T-cell (primary cell): ENCODE measurements around the gene FBXW4. TPM values are rescaled to one million over a fixed set of nuclear protein-coding genes. Genes with fewer than 3 reads are reported as not detected.

ENCODE experiments used
- ATAC-seq, 4 experiments: fragments of 200-7000 bp in 3 of 4; fragments of 150-1000 bp in 1 of 4; cut with Tn5 transposase; replicated peaks in 1 of 4; 1 replicate in 3 of 4; 2 replicates in 1 of 4; pipeline ENCODE4 v1.10.0; 2021; ENCODE audit warnings: moderate library complexity in 3 of 4, mild to moderate bottlenecking in 2 of 4, moderate number of reproducible peaks in 1 of 4
- CTCF ChIA-PET, 2 donors: fragments of 300-600 bp; sonication (Branson Sonifier 250); formaldehyde crosslinking; loops; one replicate each; lab custom pipeline; 2022; ENCODE audit warnings: antibody characterized with exemption in 2 of 2; lab: Charles Lee
- POLR2A ChIA-PET, 2 donors: fragments of 300-600 bp; sonication (Branson Sonifier 250); formaldehyde crosslinking; loops; one replicate each; lab custom pipeline; 2022; ENCODE audit warnings: antibody characterized with exemption in 2 of 2; lab: Charles Lee
- DNase-seq, 35 experiments: peaks; one replicate each; pipeline versions ENCODE4 v3.0.0 to v3.0.0-alpha.2; 2013 to 2023
- H3K27ac ChIP-seq: one replicate; pipeline ENCODE4 v1.5.1; 2013; ENCODE audit warnings: low read length
- H3K27me3 ChIP-seq, 2 experiments: replicated peaks in 1 of 2; 1 replicate in 1 of 2; 2 replicates in 1 of 2; pipeline versions ENCODE4 v1.6.1 to v1.7.0; 2013; ENCODE audit warnings: low read length in 1 of 2, mixed read lengths in 1 of 2; ENCODE audit not compliant: control insufficient read depth in 2 of 2, insufficient read depth in 2 of 2; ENCODE audit errors: extremely low read depth in 1 of 2
- H3K36me3 ChIP-seq, 2 donors: 1 replicate in 1 of 2; 2 replicates in 1 of 2; pipeline versions ENCODE4 v1.6.1 to v1.7.0; 2013; ENCODE audit warnings: low read length in 1 of 2; ENCODE audit not compliant: control insufficient read depth in 2 of 2, insufficient read depth in 1 of 2; ENCODE audit errors: extremely low read depth in 1 of 2
- H3K4me1 ChIP-seq, 2 experiments: 1 replicate in 1 of 2; 2 replicates in 1 of 2; pipeline versions ENCODE4 v1.6.1 to v1.7.0; 2013; ENCODE audit warnings: low read length in 2 of 2, mixed read lengths in 1 of 2; ENCODE audit not compliant: insufficient read depth in 2 of 2, control insufficient read depth in 1 of 2; ENCODE audit errors: extremely low read depth in 1 of 2
- H3K4me3 ChIP-seq, 2 donors: 1 replicate in 1 of 2; 2 replicates in 1 of 2; pipeline versions ENCODE4 v1.5.1 to v1.7.0; 2013; ENCODE audit warnings: mild to moderate bottlenecking in 2 of 2, low read length in 1 of 2, moderate library complexity in 1 of 2; ENCODE audit not compliant: control insufficient read depth in 1 of 2; ENCODE audit errors: extremely low read depth in 1 of 2
- H3K9me3 ChIP-seq: 2 replicates; pipeline ENCODE4 v1.7.0; 2013
- H3K27ac Mint-ChIP-seq, 2 donors: one replicate each; pipeline ENCODE4 v1.8.0; 2020 to 2021; ENCODE audit warnings: mild to moderate bottlenecking in 2 of 2, mixed read lengths in 2 of 2
- H3K27me3 Mint-ChIP-seq, 2 donors: one replicate each; pipeline ENCODE4 v1.8.0; 2021 to 2022; ENCODE audit warnings: mixed read lengths in 2 of 2
- H3K36me3 Mint-ChIP-seq: one replicate; pipeline ENCODE4 v1.8.0; 2021; ENCODE audit warnings: mixed read lengths
- H3K4me1 Mint-ChIP-seq, 3 donors: one replicate each; pipeline ENCODE4 v1.8.0; 2020 to 2022; ENCODE audit warnings: mixed read lengths in 3 of 3, mild to moderate bottlenecking in 1 of 3
- H3K4me3 Mint-ChIP-seq, 3 donors: one replicate each; pipeline ENCODE4 v1.8.0; 2020 to 2022; ENCODE audit warnings: mild to moderate bottlenecking in 3 of 3, mixed read lengths in 3 of 3, moderate library complexity in 3 of 3
- H3K9me3 Mint-ChIP-seq, 3 donors: one replicate each; pipeline ENCODE4 v1.8.0; 2020 to 2022; ENCODE audit warnings: mixed read lengths in 3 of 3
- WGBS: methylation state at CpG from one replicate; pipeline ENCODE4 v1.1.5; 2013; ENCODE audit warnings: missing lambda C conversion rate; ENCODE audit not compliant: insufficient coverage; 5-methylcytosine and 5-hydroxymethylcytosine counted together
- total RNA-seq, 35 experiments: library from RNA in 6 of 35; stranded (reverse) in 6 of 35; fragments of 120-200 nt in 1 of 35; gene quantifications; one replicate each; pipeline versions ENCODE4 v1.2.1 to v1.2.4 and lab custom pipeline; 2013 to 2026

The FBXW4 gene
- 10 to 100 TPM; 83.7 to 90.4 (median 86.9) TPM for total RNA-seq
- total RNA-seq (2013): 65.5 TPM
- total RNA-seq (lab: John Stamatoyannopoulos, UW): 14.7 to 68.9 (median 54.0) reads per million in 29 experiments

- peaks cover 36 to 50% (median 45%) of the 10 kb centered on the region in 3 donors for H3K4me1 Mint-ChIP-seq
- H3K9me3 ChIP-seq: no peaks in the 10 kb centered on the region
- H3K27me3 Mint-ChIP-seq: no peaks in the 10 kb centered on the region
- under 1% methylated on average over 67 of the region's 70 CpGs for WGBS
- peaks cover 0 to 5% of the 10 kb centered on the region in 2 donors for H3K36me3 ChIP-seq
- ATAC-seq: peak; percentile 74 to 79 (median 78)
- no peaks in the 10 kb centered on the region for H3K9me3 Mint-ChIP-seq
- peak within 1 kb of the TSS; percentile 99 for H3K27ac ChIP-seq
- peaks cover 4% of the 10 kb centered on the region for H3K36me3 Mint-ChIP-seq
- peak within 1 kb of the TSS; percentile 97 to 99 for H3K27ac Mint-ChIP-seq
- peak within 1 kb of the TSS; percentile 94 to 95 (median 94) for H3K4me3 Mint-ChIP-seq
- peak within 1 kb of the TSS; percentile 85 to 93 for H3K4me3 ChIP-seq
- CTCF ChIA-PET: interaction anchor here in 1 of 2 donors (1.3 kb wide), 1 partner anchor 86 kb away, joined by 4 read pairs; no protein-coding TSS in a partner anchor
- peak; percentile 42 to 80 (median 61) for DNase-seq
- POLR2A ChIA-PET: interaction anchor here in 1 of 2 donors (0.6 kb wide), 1 partner anchor 709 kb away, joined by 5 read pairs; no protein-coding TSS in a partner anchor
- no peaks in the 10 kb centered on the region for H3K27me3 ChIP-seq
- peaks cover 8 to 24% of the 10 kb centered on the region in 2 experiments for H3K4me1 ChIP-seq
These were observed at the start of gene FBXW4 for GRCh38 chr10:101694674-101695403. Gene FBXW4 (minus strand): TSS chr10:101695170. CDS start chr10:101695105, 65 bp downstream.

- Histone ChIP-seq H3K27ac (no peak overlapping the region), H3K4me1 (no peaks in the 10 kb centered on the region), H3K9me3 (no peaks in the 10 kb centered on the region), H3K4me3 (no peak overlapping the region), H3K27me3 (peaks cover 4 to 14% of the 10 kb centered on the region in 2 experiments), H3K36me3 (no peaks in the 10 kb centered on the region)
- ChIA-PET CTCF (no interaction called here), POLR2A (no interaction called here)
- Mint-ChIP-seq H3K4me3 (no peak overlapping the region), H3K27me3 (peaks cover 17 to 21% of the 10 kb centered on the region in 2 donors), H3K9me3 (no peaks in the 10 kb centered on the region), H3K4me1 (no peaks in the 10 kb centered on the region), H3K27ac (no peak overlapping the region), H3K36me3 (no peaks in the 10 kb centered on the region)
- no CpG with 5 or more reads among the region's 3 CpGs for WGBS
- ATAC-seq: no peak
- no peak for DNase-seq
These were observed 49.3 kb upstream of the FBXW4 start for GRCh38 chr10:101744267-101744666.

- no peaks in the 10 kb centered on the region for H3K4me1 Mint-ChIP-seq
- Histone ChIP-seq H3K27me3 (peaks cover 4 to 22% of the 10 kb centered on the region in 2 experiments), H3K4me3 (no peak overlapping the region), H3K27ac (no peak overlapping the region), H3K9me3 (no peaks in the 10 kb centered on the region), H3K4me1 (no peaks in the 10 kb centered on the region), H3K36me3 (no peaks in the 10 kb centered on the region)
- H3K4me3 Mint-ChIP-seq: no peak overlapping the region
- POLR2A ChIA-PET: interaction anchor here in 1 of 2 donors (0.6 kb wide), 1 partner anchor 360 kb away, joined by 5 read pairs; no protein-coding TSS in a partner anchor
- no peaks in the 10 kb centered on the region for H3K36me3 Mint-ChIP-seq
- H3K9me3 Mint-ChIP-seq: no peaks in the 10 kb centered on the region
- DNase-seq (no peak), ATAC-seq (no peak)
- CTCF ChIA-PET: interaction anchor here in 1 of 2 donors (0.9 kb wide), 1 partner anchor 9 kb away, joined by 3 read pairs; no protein-coding TSS in a partner anchor
- 0% methylated on average over 1 of the region's 2 CpGs for WGBS
- H3K27ac Mint-ChIP-seq: no peak overlapping the region
- peaks cover 17 to 23% of the 10 kb centered on the region in 2 donors for H3K27me3 Mint-ChIP-seq
These were observed 47.0 kb upstream of the FBXW4 start for GRCh38 chr10:101741938-101742337.

GRCh38 chr10:101736666-101737065, 41.7 kb upstream of the FBXW4 start:
- no peaks in the 10 kb centered on the region for H3K36me3 ChIP-seq
- ChIA-PET POLR2A (no interaction called here), CTCF (no interaction called here)
- H3K4me1 ChIP-seq: no peaks in the 10 kb centered on the region
- Mint-ChIP-seq H3K9me3 (no peaks in the 10 kb centered on the region), H3K4me1 (no peaks in the 10 kb centered on the region), H3K36me3 (no peaks in the 10 kb centered on the region), H3K27me3 (peaks cover 27 to 33% of the 10 kb centered on the region in 2 donors), H3K4me3 (no peak overlapping the region), H3K27ac (no peak overlapping the region)
- no peak for ATAC-seq
- H3K4me3 ChIP-seq: no peak overlapping the region
- H3K27me3 ChIP-seq: peaks cover 2 to 25% of the 10 kb centered on the region in 2 experiments
- no peaks in the 10 kb centered on the region for H3K9me3 ChIP-seq
- WGBS: 71% methylated on average over 1 of the region's 3 CpGs
- no peak for DNase-seq
- no peak overlapping the region for H3K27ac ChIP-seq

GRCh38 chr10:101732096-101732495, 37.1 kb upstream of the FBXW4 start:
- Histone ChIP-seq H3K27ac (no peak overlapping the region), H3K9me3 (no peaks in the 10 kb centered on the region), H3K4me1 (no peaks in the 10 kb centered on the region), H3K27me3 (peaks cover 2 to 13% of the 10 kb centered on the region in 2 experiments), H3K4me3 (no peak overlapping the region), H3K36me3 (no peaks in the 10 kb centered on the region)
- Mint-ChIP-seq H3K27me3 (peaks cover 16 to 27% of the 10 kb centered on the region in 2 donors), H3K9me3 (no peaks in the 10 kb centered on the region), H3K27ac (no peak overlapping the region), H3K4me1 (no peaks in the 10 kb centered on the region), H3K4me3 (no peak overlapping the region), H3K36me3 (no peaks in the 10 kb centered on the region)
- ChIA-PET CTCF (interaction anchor here in 1 of 2 donors (0.6 kb wide), 1 partner anchor 10 kb away, joined by 3 read pairs; no protein-coding TSS in a partner anchor), POLR2A (interaction anchor here in 1 of 2 donors (0.6 kb wide), 1 partner anchor 458 kb away, joined by 4 read pairs; no protein-coding TSS in a partner anchor)
- DNase-seq: no peak
- no peak for ATAC-seq
- no CpG with 5 or more reads among the region's 1 CpG for WGBS

GRCh38 chr10:101726115-101726387, 31.1 kb upstream of the FBXW4 start:
- WGBS: 100% methylated on average over 1 of the region's 2 CpGs
- DNase-seq: no peak
- ChIA-PET POLR2A (no interaction called here), CTCF (no interaction called here)
- H3K36me3 Mint-ChIP-seq: no peaks in the 10 kb centered on the region
- no peaks in the 10 kb centered on the region for H3K4me1 ChIP-seq
- H3K27ac ChIP-seq: no peak overlapping the region
- H3K36me3 ChIP-seq: no peaks in the 10 kb centered on the region
- H3K27me3 ChIP-seq: peaks cover 0 to 12% of the 10 kb centered on the region in 2 experiments
- peaks cover 5 to 17% of the 10 kb centered on the region in 2 donors for H3K27me3 Mint-ChIP-seq
- H3K9me3 ChIP-seq: no peaks in the 10 kb centered on the region
- H3K4me3 Mint-ChIP-seq: no peak overlapping the region
- no peaks in the 10 kb centered on the region for H3K4me1 Mint-ChIP-seq
- no peaks in the 10 kb centered on the region for H3K9me3 Mint-ChIP-seq
- ATAC-seq: no peak
- no peak overlapping the region for H3K27ac Mint-ChIP-seq
- no peak overlapping the region for H3K4me3 ChIP-seq
